IMR-90 (cell line): ENCODE results near the gene JAKMIP1. TPM values are rescaled to one million over a fixed set of nuclear protein-coding genes. Genes with fewer than 3 reads are reported as not detected.

Experiments
- ATAC-seq: fragments of 200-7000 bp; cut with Tn5 transposase; 2 replicates; pipeline ENCODE4 v1.9.1; 2020; ENCODE audit warnings: low read depth, mild to moderate bottlenecking, moderate library complexity
- BruUV-seq: library from RNA; stranded (reverse); fragments of 400-500 nt; replicated peaks from 2 replicates; lab custom pipeline; 2021; lab: Mats Ljungman, UMichigan
- CTCF ChIA-PET: fragments of 300-600 bp; formaldehyde crosslinking; extraction: SDS; loops from one replicate; lab custom pipeline; 2021; ENCODE audit warnings: antibody characterized with exemption; lab: Yijun Ruan, JAX
- POLR2A ChIA-PET: fragments of 300-600 bp; sonication (Branson Sonifier 250); formaldehyde crosslinking; loops from one replicate; lab custom pipeline; 2022; ENCODE audit warnings: antibody characterized with exemption; ENCODE audit not compliant: unreplicated experiment; lab: Charles Lee
- DNase-seq: peaks from one replicate; pipeline ENCODE4 v3.0.0; 2013
- H2AFZ ChIP-seq: replicated peaks from 2 replicates; pipeline ENCODE3; 2013; ENCODE audit warnings: low read length, mild to moderate bottlenecking; ENCODE audit not compliant: poor library complexity
- H2AK5ac ChIP-seq: 2 replicates; pipeline ENCODE4 v1.6.1; 2013; ENCODE audit warnings: low read depth, low read length, inconsistent platforms
- H2AK9ac ChIP-seq: replicated peaks from 2 replicates; pipeline ENCODE3; 2013; ENCODE audit warnings: mild to moderate bottlenecking, low read depth, low read length, moderate library complexity; ENCODE audit not compliant: poor library complexity
- H2BK120ac ChIP-seq: 2 replicates; pipeline ENCODE4 v1.6.1; 2013; ENCODE audit warnings: low read depth, low read length, inconsistent platforms
- H2BK15ac ChIP-seq: 3 replicates; pipeline ENCODE4 v1.6.1; 2013; ENCODE audit warnings: low read depth, low read length, inconsistent platforms
- H2BK20ac ChIP-seq: 2 replicates; pipeline ENCODE4 v1.6.1; 2013; ENCODE audit warnings: low read depth, mild to moderate bottlenecking, inconsistent platforms, low read length, moderate library complexity
- H2BK5ac ChIP-seq: 2 replicates; pipeline ENCODE4 v1.6.1; 2013; ENCODE audit warnings: mild to moderate bottlenecking, low read depth, low read length, inconsistent platforms; ENCODE audit not compliant: poor library complexity, severe bottlenecking
- H3K14ac ChIP-seq: replicated peaks from 2 replicates; pipeline ENCODE4 v1.6.1; 2013; ENCODE audit warnings: low read depth, low read length, inconsistent platforms
- H3K18ac ChIP-seq: 2 replicates; pipeline ENCODE4 v1.6.1; 2013; ENCODE audit warnings: low read depth, low read length, control low read depth
- H3K23ac ChIP-seq: 2 replicates; pipeline ENCODE4 v1.6.1; 2013; ENCODE audit warnings: low read depth, low read length, inconsistent platforms
- H3K27ac ChIP-seq: 2 replicates; pipeline ENCODE4 v1.5.1; 2013; ENCODE audit warnings: mild to moderate bottlenecking, control low read depth, low read length; ENCODE audit not compliant: insufficient read depth
- H3K27me3 ChIP-seq: 2 replicates; pipeline ENCODE4 v1.6.1; 2013; ENCODE audit warnings: low read length; ENCODE audit not compliant: control insufficient read depth, insufficient read depth
- H3K36me3 ChIP-seq: 2 replicates; pipeline ENCODE4 v1.6.1; 2013; ENCODE audit warnings: low read length, mixed read lengths; ENCODE audit not compliant: control insufficient read depth, insufficient read depth
- H3K4ac ChIP-seq: 2 replicates; pipeline ENCODE4 v1.6.1; 2013; ENCODE audit warnings: low read depth, low read length, inconsistent platforms
- H3K4me1 ChIP-seq: 2 replicates; pipeline ENCODE4 v1.6.1; 2013; ENCODE audit warnings: low read length, mixed read lengths; ENCODE audit not compliant: control insufficient read depth, insufficient read depth
- H3K4me2 ChIP-seq: 2 replicates; pipeline ENCODE4 v1.6.1; 2013; ENCODE audit warnings: low read depth, mild to moderate bottlenecking, control low read depth, low read length, moderate library complexity
- H3K4me3 ChIP-seq: 2 replicates; pipeline ENCODE4 v1.5.1; 2013; ENCODE audit warnings: low read depth, mild to moderate bottlenecking, control low read depth, low read length, moderate library complexity; ENCODE audit not compliant: insufficient read depth
- H3K56ac ChIP-seq: 2 replicates; pipeline ENCODE4 v1.6.1; 2013; ENCODE audit warnings: low read length, inconsistent platforms; ENCODE audit not compliant: insufficient read depth; ENCODE audit errors: extremely low read depth
- H3K79me1 ChIP-seq, 2 experiments: 2 replicates each; pipeline ENCODE4 v1.6.1; 2013; ENCODE audit warnings: low read length in 2 of 2, inconsistent platforms in 1 of 2, low read depth in 1 of 2
- H3K9ac ChIP-seq: 2 replicates; pipeline ENCODE4 v1.6.1; 2013; ENCODE audit warnings: low read depth, low read length, control low read depth
- H3K9me1 ChIP-seq: 2 replicates; pipeline ENCODE4 v1.6.1; 2013; ENCODE audit warnings: low read length, inconsistent platforms; ENCODE audit not compliant: insufficient read depth
- H3K9me3 ChIP-seq: 2 replicates; pipeline ENCODE4 v1.6.1; 2013; ENCODE audit warnings: low read length; ENCODE audit not compliant: control insufficient read depth, insufficient read depth
- H4K20me1 ChIP-seq: 2 replicates; pipeline ENCODE4 v1.6.1; 2013; ENCODE audit warnings: low read length, inconsistent platforms; ENCODE audit not compliant: insufficient read depth
- H4K5ac ChIP-seq: 2 replicates; pipeline ENCODE4 v1.6.1; 2013; ENCODE audit warnings: mild to moderate bottlenecking, low read depth, low read length, control low read depth
- H4K8ac ChIP-seq, 2 experiments: 2 replicates each; pipeline ENCODE4 v1.6.1; 2013; ENCODE audit warnings: low read depth in 2 of 2, low read length in 2 of 2, control low read depth in 1 of 2, inconsistent platforms in 1 of 2
- H4K91ac ChIP-seq: 2 replicates; pipeline ENCODE4 v1.6.1; 2013; ENCODE audit warnings: low read depth, low read length, inconsistent platforms; ENCODE audit not compliant: insufficient read depth
- BHLHE40 ChIP-seq: fragments of 150-350 bp; IDR thresholded peaks from 2 replicates; pipeline ENCODE4 v1.6.1; 2016; ENCODE audit warnings: mild to moderate bottlenecking, low read depth, low read length
- CHD1 ChIP-seq: IDR thresholded peaks from 2 replicates; pipeline ENCODE4 v1.6.1; 2012; ENCODE audit warnings: low read depth, low read length, improper control_type of control experiment
- ELK1 ChIP-seq: fragments of 150-350 bp; IDR thresholded peaks from 2 replicates; pipeline ENCODE4 v1.6.1; 2016; ENCODE audit warnings: low read depth, mild to moderate bottlenecking, low read length, moderate library complexity, borderline replicate concordance
- MAFK ChIP-seq: IDR thresholded peaks from 2 replicates; pipeline ENCODE4 v1.6.1; 2012; ENCODE audit warnings: low read depth, low read length, improper control_type of control experiment
- MAZ ChIP-seq: IDR thresholded peaks from 2 replicates; pipeline ENCODE4 v1.6.1; 2012; ENCODE audit warnings: low read depth, mild to moderate bottlenecking, low read length, improper control_type of control experiment, moderate library complexity, borderline replicate concordance
- NFE2L2 ChIP-seq: fragments of 150-350 bp; IDR thresholded peaks from 2 replicates; pipeline ENCODE4 v1.6.1; 2016; ENCODE audit warnings: low read depth, mild to moderate bottlenecking, low read length
- RCOR1 ChIP-seq: IDR thresholded peaks from 2 replicates; pipeline ENCODE4 v1.6.1; 2012; ENCODE audit warnings: mild to moderate bottlenecking, low read length, improper control_type of control experiment; ENCODE audit not compliant: insufficient replicate concordance
- RFX5 ChIP-seq: IDR thresholded peaks from 2 replicates; pipeline ENCODE4 v1.8.0; 2012; ENCODE audit warnings: low read depth, mild to moderate bottlenecking, low read length, moderate library complexity
- WGBS, 2 experiments: methylation state at CpG; one replicate each; pipeline versions ENCODE4 v1.1.5 to v1.1.7; 2013; ENCODE audit warnings: missing lambda C conversion rate in 2 of 2; ENCODE audit not compliant: insufficient read length in 1 of 2; ENCODE audit errors: extremely low coverage in 2 of 2; 5-methylcytosine and 5-hydroxymethylcytosine counted together
- dilution Hi-C: fragments of 300-500 bp; cut with HindIII; formaldehyde crosslinking; loops from one replicate; pipeline ENCODE4 v1.14.3; 2018; ENCODE audit warnings: low sequenced_read_pairs; ENCODE audit not compliant: unreplicated experiment
- in situ Hi-C: fragments of 300-500 bp; cut with MboI; formaldehyde crosslinking; loops from 3 replicates; pipeline ENCODE4 v1.14.3; 2019; ENCODE audit warnings: low sequenced_read_pairs, inconsistent platforms, mixed read lengths
- intact Hi-C: fragments of 100-400 bp; cut with micrococcal nuclease; formaldehyde crosslinking; loops from 2 replicates; pipeline ENCODE4 v1.10.0; 2022
- polyA plus RNA-seq, 3 experiments: library from polyadenylated mRNA; depleted of rRNA; stranded (reverse); fragments of >200 nt; gene quantifications; 2 replicates each; pipeline ENCODE4 v1.2.3, GENCODE V29; 2012; ENCODE audit warnings: low replicate concordance in 1 of 3
- total RNA-seq: library from RNA; depleted of rRNA; stranded (reverse); fragments of >200 nt; gene quantifications from 2 replicates; pipeline ENCODE4 v1.2.3, GENCODE V29; 2012
- TF ChIP-seq, protein P1 (sequence below): fragments of 150-350 bp; IDR thresholded peaks from 2 replicates; pipeline ENCODE4 v1.6.1; 2017; ENCODE audit warnings: mild to moderate bottlenecking, antibody characterized with exemption, low read length, low read depth

JAKMIP1 gene
- total and polyA plus RNA-seq, 2 of the 4 experiments (the other 2 are of a cell fraction): not detected

- H3K9me1 ChIP-seq: no peaks in the 10 kb centered on the region
- H3K36me3 ChIP-seq: no peaks in the 10 kb centered on the region
- no peaks in the 10 kb centered on the region for H3K27me3 ChIP-seq
- peaks cover 1% of the 10 kb centered on the region; the same call in 1 of the 2 replicates for H3K9me3 ChIP-seq
- in situ Hi-C loops: loop anchor here (25.0 kb wide), 2 partner anchors 93 to 393 kb away; no protein-coding TSS in a partner anchor
- no peak overlapping the region for H2BK15ac ChIP-seq
- no peak overlapping the region for H3K56ac ChIP-seq
- ChIA-PET CTCF (no interaction called here), POLR2A (no interaction called here)
- no peak overlapping the region for H2BK5ac ChIP-seq
- no TSS peak for BruUV-seq
- H3K79me1 ChIP-seq: no peaks in the 10 kb centered on the region
- H4K8ac ChIP-seq: no peak overlapping the region
- intact Hi-C loops: no loop called here
- no peak overlapping the region for H3K4me2 ChIP-seq
- dilution Hi-C loops: no loop called here
- H2AFZ ChIP-seq: no peak overlapping the region
- no peaks in the 10 kb centered on the region for H4K20me1 ChIP-seq
- no peak for ATAC-seq
- no peak overlapping the region for H3K27ac ChIP-seq
- no peak overlapping the region for H4K91ac ChIP-seq
- no peak overlapping the region for H3K23ac ChIP-seq
- 54% methylated on average over 5 of the region's 7 CpGs; no CpG with 5 or more reads in 1 of the 2 experiments for WGBS, 2 experiments
- no peak for TF ChIP-seq BHLHE40
- TF ChIP-seq CHD1: no peak
- TF ChIP-seq MAZ: no peak
- TF ChIP-seq RCOR1: no peak
- TF ChIP-seq RFX5: no peak
- TF ChIP-seq, protein P1, sequence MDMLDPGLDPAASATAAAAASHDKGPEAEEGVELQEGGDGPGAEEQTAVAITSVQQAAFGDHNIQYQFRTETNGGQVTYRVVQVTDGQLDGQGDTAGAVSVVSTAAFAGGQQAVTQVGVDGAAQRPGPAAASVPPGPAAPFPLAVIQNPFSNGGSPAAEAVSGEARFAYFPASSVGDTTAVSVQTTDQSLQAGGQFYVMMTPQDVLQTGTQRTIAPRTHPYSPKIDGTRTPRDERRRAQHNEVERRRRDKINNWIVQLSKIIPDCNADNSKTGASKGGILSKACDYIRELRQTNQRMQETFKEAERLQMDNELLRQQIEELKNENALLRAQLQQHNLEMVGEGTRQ: no peak
- TF ChIP-seq NFE2L2: no peak
- no peak for TF ChIP-seq ELK1
- no peak for TF ChIP-seq MAFK
- no peak overlapping the region for H3K4me3 ChIP-seq
- no peak overlapping the region for H2AK5ac ChIP-seq
- no peak overlapping the region for H4K5ac ChIP-seq
- H3K9ac ChIP-seq: no peak overlapping the region
- H3K4ac ChIP-seq: no peak overlapping the region
- no peak overlapping the region for H3K18ac ChIP-seq
- H2AK9ac ChIP-seq: no peak overlapping the region
- no peak overlapping the region for H3K14ac ChIP-seq
- H2BK20ac ChIP-seq: no peak overlapping the region
- no peaks in the 10 kb centered on the region for H3K4me1 ChIP-seq
- no peak for DNase-seq
- H2BK120ac ChIP-seq: no peak overlapping the region
Observed at GRCh38 chr4:6043843-6044242, 156.5 kb downstream of the JAKMIP1 start.
